ENCODE results near the gene AGMAT.
"Not testable (repeated sequence)": the region's sequence is repeated elsewhere in the genome, so short reads cannot be mapped to it uniquely, and the experiment has no call there.

AGMAT gene

DNA sequence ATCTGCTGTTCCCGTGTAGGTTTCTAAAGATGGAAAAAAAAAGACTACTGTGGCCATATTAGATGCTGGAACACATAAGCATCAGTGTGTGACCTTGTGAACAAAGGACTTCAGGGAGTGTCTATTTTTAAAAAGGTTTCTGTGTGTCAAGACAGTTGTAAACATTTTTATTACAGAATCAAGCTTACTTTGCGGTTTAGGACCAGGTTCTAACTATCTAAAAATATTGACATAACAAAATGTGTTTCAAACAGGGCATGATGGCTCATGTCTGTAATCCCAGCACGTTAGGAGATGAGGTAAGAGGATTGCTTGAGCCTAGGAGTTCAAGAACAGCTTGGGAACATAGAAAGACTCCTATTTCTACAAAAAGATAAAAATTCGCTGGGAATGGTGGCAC is 25.3 kb upstream of the AGMAT start:
- DNase-seq: no peak

- no peak for DNase-seq
Measured at GRCh38 chr1:15609631-15610030, 24.8 kb upstream of the AGMAT start.

- no peak for DNase-seq
Measured at GRCh38 chr1:15605398-15606383, 20.8 kb upstream of the AGMAT start.

DNA sequence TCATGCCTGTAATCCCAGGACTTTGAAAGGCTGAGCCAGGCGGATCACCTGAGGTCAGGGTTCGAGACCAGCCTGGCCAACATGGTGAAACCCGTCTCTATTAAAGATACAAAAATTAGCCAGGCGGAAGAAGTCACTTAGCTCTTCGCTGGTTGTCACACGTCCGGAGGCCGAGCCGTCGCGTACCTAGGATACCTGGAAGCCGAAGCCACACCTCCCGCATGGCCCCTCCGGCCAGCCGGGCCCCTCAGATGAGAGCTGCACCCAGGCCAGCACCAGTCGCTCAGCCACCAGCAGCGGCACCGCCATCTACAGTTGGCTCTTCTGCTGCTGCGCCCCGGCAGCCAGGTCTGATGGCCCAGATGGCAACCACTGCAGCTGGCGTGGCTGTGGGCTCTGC is 19.5 kb upstream of the AGMAT start:
- not testable (repeated sequence) for DNase-seq

DNA sequence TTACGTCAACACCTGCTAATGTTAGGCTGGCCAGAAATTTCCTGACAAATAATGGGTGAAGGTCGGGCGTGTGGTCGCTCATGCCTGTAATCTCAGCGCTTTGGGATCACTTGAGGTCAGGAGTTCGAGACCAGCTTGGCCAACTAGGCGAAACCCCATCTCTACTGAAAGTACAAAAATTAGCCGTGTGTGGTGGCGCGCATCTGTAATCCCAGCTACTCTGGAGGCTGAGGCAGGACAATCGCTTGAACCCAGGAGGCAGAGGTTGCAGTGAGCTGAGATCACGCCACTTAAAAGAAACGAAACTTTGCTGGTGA is 19.1 kb upstream of the AGMAT start:
- not testable (repeated sequence) for DNase-seq

- DNase-seq: peak; percentile 96
Measured at GRCh38 chr1:15603050-15603965, 18.5 kb upstream of the AGMAT start.

DNA sequence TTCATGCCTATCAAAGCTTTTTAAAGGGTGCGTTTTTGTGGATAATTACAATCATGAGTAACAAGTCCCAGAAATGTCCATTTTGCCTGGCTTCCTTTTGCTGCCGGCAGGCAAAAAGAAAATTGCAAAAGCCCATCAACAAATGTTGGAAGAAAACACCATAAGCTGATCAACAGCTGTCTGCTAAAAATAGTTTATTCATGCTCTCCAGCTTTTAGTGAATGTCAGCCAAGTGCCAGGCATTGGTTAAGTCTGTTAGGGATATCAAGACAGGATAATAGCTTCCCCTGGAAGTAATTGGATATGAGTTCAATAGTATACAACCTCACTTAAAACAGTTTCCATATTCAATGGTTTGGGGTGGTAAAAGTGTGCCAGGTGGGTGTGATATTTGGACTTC is 13.6 kb upstream of the AGMAT start:
- no peak for DNase-seq

DNA sequence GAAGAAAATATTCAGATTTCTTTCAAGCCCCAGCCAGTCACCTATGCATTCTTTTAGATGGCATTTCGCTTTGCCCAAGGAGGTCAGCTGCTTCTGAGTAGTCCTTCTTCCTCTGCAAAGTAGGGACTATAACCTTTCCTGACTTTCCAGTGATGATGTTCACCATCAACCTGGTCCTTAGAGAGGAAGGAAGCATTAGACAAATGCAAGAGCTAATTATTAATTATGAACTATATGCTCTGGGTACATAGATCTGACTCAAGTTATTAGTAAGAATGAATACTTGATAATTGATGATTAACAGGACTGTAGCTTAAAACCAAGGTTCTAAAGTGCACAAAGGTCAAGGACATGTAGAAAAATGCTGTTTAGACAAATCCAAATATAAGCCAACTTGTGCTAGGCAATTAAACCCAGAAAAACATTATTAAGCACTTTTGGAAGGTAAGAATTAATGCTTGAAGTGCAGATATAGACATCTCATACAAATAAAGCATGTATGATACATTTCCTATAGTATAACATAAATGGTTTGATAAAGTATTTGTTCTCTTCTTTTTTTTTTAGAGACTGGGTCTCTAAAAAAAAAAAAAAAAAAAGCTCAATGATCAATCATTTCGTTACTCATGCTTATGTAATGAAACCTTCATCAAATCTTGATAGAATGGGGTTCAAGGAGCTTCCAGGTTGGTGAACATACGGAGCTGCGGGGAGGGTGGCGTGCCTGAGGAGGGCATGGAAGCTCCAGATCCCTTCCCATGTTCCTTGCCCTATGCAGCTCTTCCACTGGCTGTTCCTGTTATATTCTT is 11.2 kb upstream of the AGMAT start:
- DNase-seq: no peak

DNA sequence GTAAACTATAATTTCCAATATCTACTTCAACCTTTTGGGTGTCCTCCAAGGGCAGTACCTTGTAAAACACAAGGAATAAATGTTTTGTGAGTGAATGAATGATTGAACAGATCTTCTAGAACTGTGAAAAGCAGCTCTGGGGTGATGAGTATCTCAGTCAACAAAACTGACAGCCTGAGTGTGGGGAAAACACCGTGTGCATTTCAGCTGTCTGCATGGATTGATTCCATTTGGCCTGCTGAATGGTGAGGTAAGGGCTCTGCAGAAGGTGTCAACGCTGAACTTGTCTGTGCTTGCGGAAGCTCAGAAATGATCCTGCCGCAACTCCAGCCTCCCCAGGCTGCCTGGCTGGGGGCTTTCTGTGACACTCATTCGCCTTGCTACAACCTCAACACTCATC is 7.4 kb upstream of the AGMAT start:
- no peak for DNase-seq

DNA sequence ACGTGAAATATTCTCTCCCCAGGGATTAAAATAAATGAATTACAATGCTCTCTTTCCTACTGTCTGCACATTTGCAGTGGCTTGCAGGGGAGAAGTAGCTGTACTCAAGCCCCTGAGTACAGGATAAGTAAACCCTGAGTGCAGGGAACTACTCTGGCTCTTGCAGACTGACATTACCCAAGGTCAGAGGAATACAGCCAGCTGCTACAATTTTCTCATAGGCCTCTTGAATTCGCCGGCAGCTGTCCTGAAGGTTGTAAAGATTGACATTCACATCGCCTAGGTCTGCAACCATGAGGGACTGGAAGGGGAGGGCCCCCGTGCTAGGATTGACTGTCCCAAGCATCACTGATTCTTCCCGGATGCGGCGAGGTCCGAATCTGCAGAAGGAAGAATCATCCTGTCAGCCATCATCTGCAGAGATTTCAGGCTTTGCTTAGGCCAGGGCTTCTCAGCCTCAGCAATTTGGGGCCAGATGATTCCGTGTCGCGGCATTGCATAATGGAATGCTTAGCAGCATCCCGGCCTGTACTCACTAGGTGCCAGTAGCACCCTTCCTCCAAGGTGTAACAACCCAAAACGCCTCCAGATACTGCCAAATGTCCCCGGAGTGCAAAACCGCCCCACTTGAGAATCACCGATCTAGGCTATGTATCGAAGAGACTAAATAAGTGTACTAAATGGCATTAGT is 1.7 kb downstream of the AGMAT start:
- no peak for DNase-seq

DNA sequence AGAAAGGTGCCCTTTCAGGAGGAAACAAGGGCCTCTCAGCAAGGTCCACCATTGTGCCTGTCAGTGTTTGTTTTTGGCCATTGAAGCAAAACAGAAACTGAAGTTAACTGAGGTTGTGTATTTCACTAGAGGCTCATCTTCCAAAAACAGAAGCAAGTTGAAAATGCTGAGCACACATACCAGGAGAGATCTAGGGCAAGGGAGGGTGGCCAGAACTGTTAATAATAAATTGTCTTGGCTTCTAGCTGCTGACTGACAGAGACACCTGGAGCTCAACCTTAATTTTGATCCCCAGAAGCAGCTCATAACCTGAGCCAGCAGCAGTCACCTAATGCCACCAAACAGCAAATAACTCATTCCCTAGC is 5.2 kb downstream of the AGMAT start:
- no peak for DNase-seq

- DNase-seq: no peak
Measured at GRCh38 chr1:15578921-15579682, 5.7 kb downstream of the AGMAT start.

DNA sequence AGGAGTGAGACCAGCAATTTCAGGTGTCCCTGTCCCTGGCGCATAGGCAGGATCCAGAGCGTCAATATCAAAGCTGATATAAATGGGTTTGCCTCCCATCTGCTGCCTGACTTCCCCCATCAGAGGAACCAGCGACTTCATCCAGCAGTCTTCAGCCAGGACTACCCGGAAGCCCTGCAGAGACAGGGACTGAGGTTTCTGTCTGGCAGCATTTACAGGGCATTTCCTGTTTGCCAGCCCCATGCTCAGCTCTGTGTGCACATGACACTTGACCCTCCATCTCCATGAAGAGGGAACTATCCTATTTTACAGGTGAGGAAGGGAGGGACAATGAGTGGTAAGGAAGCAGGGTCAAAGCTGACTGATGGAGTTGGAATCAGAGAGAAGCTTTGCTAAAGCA is 7.2 kb downstream of the AGMAT start:
- peak; percentile 44 for DNase-seq

GRCh38 chr1:15575549-15576150 is 9.2 kb downstream of the AGMAT start:
- DNase-seq: no peak

- DNase-seq: no peak
Measured at GRCh38 chr1:15574741-15575140, 10.1 kb downstream of the AGMAT start.

GRCh38 chr1:15573477-15573876 is 11.4 kb downstream of the AGMAT start:
- DNase-seq: no peak

DNA sequence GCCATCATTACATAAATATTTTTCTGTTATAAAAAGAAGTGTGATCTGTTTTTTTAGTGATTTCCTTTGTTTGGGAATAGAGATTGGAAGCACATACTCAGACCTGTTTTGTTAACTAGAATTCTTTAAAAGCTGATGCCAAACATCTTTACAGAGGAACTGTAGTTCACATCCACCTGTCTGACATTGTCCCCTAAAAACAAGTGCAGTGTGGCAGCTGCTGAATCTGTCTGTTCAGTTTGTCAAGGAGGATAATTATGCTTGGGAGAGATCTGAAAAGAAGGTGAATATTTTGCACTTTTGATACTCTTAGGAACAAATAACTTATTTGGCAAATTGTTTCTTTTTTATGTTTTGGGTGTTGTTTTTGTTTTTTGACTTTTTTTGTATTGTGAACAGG is 13.6 kb downstream of the AGMAT start:
- DNase-seq: no peak

- DNase-seq: no peak
Measured at GRCh38 chr1:15570861-15571260, 14.0 kb downstream of the AGMAT start.

DNA sequence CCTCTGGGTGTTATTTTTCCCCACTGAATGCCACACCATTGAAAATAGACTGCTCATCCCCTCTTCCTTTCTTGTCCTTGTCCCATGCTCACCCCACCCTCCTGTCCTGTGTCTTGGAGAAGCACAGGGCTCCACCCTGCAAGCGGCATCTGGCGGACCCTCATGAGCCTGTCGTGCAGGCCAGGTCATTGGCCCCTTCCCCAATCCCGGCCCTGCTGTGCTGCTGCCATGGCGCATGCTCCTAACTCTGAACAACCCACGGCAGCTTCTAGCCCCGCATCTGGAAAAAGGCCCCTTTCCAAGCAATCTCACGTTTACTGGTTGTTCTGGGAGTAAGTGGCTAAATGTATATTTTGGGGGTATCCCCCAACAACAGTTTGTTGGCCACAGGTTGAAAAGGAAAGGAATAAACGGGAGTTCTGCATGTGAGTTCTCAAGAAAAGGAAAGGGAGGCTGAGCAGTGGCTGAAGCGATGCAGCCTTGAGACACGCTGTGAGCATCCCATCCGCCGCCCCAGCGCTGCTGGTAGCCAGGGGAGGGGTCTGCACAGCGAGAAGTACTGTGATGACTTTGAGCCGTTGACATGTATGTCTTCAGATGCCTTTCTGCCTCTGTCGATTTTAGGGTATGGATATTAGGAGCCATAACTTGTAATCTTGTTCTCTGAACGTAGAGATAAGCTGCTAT is 16.3 kb downstream of the AGMAT start:
- no peak for DNase-seq

GRCh38 chr1:15559189-15559810 is 25.6 kb downstream of the AGMAT start:
- DNase-seq: no peak

Data from NCI-H69 (cell line).